ENCODE data around the gene PTGR2.

DNA sequence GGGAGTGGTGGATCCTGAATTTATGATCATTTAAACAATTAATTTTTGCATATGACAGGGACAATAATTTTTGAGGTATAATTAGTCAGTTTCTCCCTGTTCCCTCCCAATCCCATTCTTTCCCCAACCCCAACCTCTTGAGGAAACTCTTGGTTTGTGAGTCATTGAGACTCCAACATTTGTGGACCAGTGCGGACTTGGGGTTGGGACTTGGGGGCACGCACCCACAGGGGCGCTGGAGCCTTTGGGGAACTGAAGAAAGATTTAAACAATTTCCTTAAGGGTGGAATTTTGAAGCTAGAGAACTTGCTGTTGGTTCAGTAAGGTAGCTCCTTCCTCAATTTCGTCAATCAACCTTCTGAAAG, 17.4 kb upstream of the PTGR2 start:
- TF ChIP-seq, protein P1, sequence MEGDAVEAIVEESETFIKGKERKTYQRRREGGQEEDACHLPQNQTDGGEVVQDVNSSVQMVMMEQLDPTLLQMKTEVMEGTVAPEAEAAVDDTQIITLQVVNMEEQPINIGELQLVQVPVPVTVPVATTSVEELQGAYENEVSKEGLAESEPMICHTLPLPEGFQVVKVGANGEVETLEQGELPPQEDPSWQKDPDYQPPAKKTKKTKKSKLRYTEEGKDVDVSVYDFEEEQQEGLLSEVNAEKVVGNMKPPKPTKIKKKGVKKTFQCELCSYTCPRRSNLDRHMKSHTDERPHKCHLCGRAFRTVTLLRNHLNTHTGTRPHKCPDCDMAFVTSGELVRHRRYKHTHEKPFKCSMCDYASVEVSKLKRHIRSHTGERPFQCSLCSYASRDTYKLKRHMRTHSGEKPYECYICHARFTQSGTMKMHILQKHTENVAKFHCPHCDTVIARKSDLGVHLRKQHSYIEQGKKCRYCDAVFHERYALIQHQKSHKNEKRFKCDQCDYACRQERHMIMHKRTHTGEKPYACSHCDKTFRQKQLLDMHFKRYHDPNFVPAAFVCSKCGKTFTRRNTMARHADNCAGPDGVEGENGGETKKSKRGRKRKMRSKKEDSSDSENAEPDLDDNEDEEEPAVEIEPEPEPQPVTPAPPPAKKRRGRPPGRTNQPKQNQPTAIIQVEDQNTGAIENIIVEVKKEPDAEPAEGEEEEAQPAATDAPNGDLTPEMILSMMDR (IDR thresholded peaks at IDR 0.05): no peak
- TF ChIP-seq POLR2AphosphoS5 (IDR thresholded peaks at IDR 0.05): no peak
- TF ChIP-seq POLR2A (IDR thresholded peaks at IDR 0.05; ENCODE audit: low read depth): no peak
- no peak for TF ChIP-seq EP300 (IDR thresholded peaks at IDR 0.05)
